DMS79 treated with DMSO at 0.1 percent for 48 hours (cell line): ENCODE measurements around the gene ZNF628.
"Not testable (repeated sequence)": the region's sequence is repeated elsewhere in the genome, so short reads cannot be mapped to it uniquely, and the experiment has no call there.

Source experiments
- DNase-seq: peaks from one replicate; lab custom pipeline; 2025; lab: John Stamatoyannopoulos, UW

The ZNF628 gene

DNA sequence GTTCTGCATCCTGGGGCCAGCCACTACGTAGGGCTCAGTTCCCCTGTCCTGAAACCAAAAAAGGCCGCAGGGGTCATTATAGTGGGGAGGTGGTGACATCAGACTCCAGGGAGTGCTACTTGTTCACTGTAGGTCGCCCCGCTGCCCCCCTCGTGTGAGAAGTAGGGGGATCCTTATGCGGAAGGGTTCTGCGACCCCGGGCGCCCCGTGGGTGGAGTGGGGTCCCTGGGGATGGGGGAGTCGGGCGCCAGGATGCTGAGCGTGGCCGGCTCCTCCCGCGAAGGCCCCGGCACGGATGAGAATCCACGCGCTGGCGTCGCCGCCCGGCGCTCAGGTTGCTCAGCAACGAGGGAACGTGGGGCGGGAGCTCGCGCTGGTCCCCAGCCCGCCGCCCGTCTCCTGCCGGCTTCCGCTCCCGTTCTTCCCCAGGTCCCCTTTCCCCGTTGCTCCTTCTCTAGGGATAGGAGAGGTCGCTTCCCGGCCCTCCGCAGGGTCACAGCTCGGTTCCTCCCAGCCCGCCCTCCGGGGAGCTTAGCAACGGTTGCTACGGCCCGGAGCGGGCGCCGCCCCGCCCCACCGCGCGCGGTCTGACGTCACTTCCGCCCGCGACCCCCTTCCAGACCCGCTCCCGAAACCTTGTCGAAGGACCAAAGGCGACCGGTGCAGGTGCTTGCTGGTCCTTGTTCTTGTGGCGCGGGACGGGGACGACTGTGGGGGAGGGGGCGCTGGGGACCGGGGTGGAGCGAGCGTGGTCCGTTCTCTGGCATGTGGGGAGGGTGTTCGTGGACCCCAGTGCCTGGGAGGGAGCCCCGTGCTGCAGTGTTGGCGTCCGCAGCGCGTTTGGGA is 8.4 kb downstream of the ZNF628 start, which contains the start of gene NAT14:
Gene NAT14 (plus strand): TSS at position 596 of the 846 bp plus-strand sequence. CDS start 521 bp downstream, outside the sequence.
- peak; percentile 55 for DNase-seq

DNA sequence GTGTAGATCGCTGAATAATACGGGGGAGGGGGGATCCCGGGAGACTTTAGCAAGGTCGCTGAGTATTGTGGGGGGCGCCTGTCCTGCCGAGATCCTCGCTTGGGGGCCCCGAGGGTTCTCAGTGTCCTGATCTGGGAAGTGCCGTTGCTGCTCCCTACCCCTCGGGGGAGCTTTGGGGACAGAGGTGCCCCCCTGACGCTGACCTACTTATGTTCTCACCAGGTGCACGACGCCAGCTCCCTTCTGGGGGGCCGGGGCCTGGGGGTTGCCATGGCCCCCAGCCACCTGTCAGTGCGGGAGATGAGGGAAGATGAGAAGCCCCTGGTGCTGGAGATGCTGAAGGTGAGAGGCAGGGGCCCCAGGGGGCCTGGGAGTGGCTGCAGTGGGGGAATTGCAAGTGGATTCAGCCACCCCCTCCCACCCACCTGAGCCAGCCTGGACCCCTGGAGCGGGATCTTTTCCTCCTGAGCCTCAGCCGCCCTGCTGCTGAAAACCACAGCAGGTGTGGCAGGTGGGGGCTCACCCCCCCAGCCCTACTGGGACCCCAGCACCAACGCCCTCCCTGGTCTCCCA is 9.1 kb downstream of the ZNF628 start:
- no peak for DNase-seq

DNA sequence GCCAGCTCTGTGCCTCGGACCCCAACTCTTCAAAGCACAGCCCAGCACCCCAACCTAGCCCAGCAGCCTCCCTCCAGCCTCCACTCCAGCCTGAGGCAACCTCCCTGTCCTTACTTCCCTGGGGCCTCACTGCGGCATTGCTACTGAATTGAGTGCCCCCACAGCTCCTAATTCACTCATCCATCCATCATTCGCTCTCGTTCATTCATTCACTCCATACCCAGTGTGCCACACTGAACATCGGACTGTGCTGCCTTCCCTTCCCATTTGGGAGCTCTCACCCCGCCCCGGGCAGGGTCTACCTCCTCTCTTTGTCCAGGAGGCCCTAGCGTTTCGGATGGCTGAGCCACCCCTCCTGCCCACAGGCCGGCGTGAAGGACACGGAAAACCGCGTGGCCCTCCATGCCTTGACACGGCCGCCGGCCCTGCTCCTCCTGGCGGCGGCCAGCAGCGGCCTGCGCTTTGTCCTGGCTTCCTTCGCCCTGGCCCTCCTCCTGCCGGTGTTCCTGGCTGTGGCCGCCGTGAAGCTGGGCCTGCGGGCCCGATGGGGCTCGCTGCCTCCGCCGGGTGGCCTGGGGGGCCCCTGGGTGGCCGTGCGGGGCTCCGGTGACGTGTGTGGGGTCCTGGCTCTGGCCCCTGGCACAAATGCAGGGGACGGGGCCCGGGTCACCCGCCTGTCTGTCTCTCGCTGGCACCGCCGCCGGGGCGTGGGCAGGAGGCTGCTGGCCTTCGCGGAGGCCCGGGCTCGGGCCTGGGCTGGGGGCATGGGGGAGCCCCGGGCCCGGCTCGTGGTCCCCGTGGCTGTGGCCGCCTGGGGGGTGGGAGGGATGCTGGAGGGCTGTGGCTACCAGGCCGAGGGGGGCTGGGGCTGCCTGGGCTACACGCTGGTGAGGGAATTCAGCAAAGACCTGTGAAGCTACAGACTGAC is 9.9 kb downstream of the ZNF628 start:
- no peak for DNase-seq

DNA sequence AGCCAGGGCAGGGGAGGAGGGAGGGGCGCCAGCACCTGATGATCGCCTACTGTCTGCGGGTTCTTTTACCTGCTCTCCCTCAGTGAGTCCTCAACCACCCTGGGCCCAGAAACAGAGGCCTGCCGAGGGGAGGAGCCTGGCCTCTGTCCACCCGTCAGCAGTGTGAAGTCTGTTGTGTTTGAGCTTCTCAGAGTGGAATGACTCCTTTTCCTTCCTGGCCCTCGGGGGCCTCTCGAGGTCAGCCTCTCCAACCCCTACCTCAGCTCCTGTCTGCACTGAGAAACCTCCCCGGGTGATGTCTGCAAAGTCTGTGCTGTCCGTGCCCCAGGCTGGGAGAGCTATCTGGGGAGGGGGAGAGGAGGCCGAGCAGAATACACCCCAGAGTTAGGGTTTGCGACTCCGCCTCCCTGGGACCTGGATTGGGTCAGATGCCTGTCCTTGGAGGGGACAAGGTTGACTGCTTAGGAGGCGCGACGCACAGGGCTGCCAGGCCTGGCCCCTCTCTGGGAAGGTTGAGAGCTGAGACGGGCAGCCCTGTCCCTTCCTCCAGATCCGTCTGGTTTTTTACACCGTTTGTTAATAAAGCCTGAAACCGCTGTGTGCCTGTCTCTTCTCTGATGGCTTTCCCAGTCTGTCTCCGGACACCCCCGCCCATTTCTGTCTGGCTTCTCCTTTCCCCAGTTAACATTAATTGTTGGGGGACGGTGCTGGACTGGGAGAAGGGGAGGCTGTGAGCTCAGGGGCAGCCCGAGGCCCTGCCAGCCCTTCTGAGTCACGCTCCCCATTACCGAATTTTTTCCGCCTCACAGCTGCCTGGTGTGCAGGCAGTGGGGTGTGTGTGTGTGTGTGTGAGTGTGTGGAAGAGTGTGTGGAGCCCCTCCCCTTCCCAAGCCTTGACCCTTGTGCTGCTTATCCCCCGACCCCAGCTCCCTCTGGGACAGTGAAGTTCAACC is 10.8 kb downstream of the ZNF628 start:
- no peak for DNase-seq

DNA sequence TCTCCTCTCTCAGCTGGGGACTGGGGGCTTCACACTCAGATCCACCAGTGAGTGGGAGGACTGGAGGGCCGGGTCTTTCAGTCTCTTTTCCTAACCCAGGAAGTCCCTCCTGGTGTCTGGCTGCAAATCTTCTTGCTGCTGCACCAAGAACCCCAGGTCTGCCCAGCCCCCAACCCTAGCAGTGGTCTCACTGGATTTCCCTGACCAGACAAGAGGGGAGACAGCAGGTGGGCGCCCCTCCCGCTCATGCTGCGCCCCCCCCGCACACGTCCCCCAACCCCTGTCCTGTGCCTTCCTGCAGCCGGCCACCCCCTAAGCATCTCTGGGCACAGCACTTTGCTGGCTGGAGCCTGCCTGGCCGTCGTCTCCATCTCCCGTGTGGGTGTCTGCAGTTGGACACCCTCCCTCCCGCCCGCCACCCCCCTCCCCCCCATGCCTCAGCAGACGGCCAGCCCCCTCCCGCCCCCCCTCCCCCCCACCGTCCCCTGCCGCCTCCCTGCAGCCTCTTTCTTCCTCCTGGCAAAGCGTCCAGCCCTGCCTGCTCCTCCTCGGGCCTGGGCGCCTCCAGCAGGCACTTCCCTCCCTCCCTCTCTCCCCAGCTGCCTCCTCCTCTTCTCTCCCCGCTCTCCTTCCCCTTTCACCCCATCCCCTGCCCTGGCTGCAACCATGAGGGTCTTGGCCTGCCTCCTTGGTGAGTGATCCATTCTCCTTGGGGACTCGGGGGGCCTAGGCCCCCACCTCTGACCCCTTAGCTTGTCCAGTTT is 11.7 kb downstream of the ZNF628 start, which contains the start of gene SSC5D:
Gene SSC5D (plus strand): TSS at position 513 of the 764 bp plus-strand sequence. CDS start 154 bp downstream, at position 667.
- no peak for DNase-seq

DNA sequence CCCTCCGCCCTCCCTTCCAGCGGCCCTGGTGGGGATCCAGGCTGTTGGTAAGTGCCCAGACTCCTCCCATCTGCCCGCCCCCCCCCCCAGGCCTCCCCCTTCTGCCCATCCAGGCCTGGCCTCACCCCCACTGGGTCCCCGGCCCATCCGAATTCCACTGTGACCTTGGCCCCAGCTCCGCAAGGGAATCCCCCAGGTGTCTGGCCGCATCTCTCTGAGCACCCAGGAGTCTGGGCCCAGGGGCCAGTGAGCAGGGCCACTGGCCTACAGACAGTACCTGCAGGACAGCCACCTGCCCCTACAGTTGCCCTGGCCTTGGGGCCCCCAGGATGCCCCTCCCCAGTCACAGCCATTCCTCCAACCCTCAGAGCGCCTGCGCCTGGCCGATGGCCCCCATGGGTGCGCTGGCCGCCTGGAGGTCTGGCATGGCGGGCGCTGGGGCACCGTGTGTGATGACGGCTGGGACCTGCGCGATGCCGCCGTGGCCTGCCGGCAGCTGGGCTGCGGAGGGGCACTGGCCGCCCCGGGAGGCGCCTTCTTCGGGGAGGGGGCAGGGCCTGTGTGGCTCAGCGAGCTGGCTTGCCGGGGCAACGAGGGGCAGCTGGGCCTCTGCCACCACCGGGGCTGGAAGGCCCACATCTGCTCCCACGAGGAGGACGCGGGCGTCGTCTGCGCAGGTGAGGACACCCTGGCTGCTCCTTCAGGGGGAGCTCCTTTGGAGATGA is 12.7 kb downstream of the ZNF628 start:
- DNase-seq: no peak

DNA sequence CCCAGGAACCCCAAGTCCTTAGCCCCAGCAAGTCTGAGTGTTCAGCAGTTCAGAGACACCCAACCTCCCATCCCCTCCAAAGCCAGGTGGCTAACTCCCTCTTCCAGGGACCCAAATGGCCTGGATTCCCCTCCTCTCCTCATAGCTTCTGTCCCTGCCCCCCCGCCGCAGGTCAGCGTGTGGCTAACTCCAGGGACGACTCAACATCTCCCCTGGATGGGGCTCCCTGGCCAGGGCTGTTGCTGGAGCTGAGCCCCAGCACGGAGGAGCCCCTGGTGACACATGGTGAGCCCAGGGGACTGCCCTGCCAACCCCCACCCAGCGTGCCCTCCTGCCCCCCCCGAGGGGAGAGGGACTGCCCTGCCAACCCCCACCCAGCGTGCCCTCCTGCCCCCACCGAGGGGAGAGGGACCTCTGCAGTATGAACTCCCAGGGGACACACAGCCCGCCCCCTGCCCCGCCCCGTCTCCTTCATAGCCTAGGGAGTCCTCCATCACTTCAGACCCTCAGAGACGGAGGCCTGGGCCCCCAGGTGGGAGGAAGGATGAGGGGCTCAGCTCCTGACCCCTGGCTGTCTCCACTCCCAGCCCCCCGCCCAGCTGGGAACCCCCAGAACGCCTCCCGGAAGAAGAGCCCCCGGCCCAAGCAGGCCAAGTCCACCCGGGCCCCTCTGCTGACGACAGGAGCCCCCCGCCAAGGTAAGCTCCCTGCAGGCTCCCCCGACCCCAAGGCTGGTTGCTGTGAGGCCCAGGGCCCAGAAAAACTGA is 13.5 kb downstream of the ZNF628 start:
- DNase-seq: no peak

DNA sequence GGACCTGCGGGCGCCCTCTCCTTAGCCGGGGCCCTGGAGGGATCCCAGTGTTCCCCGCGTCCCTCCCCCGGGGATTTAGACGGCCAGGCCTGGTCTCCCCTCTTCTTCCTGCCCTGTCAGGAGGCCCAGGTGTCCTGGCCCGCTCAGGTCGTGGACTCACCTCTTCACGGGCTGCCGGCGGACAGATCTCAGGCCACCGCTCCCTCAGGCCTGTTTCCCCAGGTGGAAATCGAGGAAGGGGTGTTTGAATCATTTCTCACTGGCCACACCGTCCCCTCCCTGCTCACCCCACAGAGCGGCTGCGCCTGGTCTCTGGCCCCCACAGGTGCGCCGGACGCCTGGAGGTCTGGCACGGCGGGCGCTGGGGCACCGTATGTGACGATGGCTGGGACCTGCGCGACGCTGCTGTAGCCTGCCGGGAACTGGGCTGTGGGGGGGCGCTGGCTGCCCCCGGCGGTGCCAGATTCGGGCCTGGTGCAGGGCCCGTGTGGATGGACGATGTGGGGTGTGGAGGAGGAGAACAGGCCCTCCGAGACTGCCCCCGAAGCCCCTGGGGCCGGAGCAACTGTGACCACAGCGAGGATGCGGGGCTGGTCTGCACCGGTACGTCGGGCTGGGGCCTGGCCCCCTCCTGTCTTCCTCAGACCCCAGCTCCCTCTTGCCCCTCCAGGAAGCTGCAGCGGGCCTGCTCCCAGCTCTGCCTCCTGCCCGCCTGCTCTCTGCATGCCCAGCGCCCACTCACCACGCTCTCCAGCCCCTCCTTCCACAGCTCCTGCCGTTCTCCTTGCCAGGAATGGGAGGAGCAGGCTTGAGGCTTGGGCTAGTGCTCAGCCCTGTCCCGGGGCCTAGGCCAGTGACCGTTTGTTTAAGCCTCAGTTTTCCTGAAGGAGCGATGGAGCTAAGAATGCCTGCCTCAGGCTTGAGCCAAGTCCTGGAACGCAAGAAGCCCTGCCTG is 14.3 kb downstream of the ZNF628 start:
- no peak for DNase-seq

DNA sequence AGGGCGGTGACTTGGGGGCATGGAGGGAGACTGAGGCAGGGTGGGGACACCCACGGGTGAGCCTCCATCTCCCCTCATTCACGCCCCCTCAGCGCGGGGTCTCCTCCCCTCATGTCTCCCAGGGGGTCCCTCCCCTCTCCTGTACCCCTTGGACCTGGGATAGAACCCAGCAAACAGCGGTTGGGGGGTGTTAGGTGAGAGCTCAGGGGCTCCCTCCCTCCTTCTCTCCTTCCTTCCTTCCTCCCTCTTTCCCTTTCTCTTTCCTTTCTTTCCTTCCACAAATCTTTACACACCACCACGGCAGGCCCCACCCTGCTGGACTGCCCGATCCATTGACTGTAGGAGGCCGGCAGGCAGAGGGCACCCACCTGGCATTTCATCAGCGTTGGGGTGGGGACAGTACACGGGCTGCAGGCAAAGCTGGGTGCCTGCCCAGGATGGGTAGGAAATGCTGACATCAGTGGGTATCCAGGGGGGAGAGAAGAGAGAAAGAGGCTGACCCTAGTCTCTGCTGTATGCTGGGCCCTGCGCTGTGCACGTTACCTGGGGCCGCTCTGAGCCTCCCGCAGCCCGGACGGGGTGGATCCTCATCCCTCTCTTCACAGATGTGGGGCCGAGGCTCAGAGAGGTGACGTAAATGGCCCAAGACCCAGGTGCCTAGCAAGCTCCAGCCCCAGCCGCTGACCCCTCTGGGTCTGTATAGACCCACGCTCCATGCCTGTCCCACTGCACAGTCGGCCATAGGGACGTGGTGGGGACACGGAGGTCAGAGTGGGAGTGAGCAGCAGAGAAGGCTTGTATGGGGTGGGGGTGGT is 15.3 kb downstream of the ZNF628 start:
- DNase-seq: no peak

DNA sequence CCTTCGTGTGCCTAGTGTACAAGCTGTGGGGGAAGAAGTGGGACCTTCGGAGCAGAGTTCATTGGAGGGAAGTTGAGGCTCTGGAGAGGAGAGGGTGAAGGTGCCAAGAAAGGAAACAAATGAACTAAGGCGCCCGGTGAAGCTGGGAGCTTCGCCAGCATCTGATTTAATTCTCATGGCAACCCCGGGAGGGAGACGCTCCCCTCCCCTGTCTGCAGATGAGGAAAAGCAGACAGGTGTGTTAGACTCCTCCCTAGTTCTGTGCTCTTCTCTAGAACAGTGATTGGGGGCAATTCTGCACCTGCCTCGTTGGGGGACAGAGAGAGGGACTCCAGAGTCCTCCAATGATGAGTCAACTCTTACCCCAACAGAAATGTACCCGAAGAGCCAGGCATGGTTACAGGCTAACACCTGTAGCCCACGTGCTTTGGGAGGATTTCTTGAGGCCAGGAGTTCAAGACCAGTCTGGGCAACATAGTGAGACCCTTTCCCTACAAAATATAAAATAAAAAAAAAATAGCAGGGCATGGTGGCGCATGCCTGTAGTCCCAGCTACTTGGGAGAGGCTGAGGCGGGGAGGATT is 16.0 kb downstream of the ZNF628 start:
- DNase-seq: peak; percentile 9

DNA sequence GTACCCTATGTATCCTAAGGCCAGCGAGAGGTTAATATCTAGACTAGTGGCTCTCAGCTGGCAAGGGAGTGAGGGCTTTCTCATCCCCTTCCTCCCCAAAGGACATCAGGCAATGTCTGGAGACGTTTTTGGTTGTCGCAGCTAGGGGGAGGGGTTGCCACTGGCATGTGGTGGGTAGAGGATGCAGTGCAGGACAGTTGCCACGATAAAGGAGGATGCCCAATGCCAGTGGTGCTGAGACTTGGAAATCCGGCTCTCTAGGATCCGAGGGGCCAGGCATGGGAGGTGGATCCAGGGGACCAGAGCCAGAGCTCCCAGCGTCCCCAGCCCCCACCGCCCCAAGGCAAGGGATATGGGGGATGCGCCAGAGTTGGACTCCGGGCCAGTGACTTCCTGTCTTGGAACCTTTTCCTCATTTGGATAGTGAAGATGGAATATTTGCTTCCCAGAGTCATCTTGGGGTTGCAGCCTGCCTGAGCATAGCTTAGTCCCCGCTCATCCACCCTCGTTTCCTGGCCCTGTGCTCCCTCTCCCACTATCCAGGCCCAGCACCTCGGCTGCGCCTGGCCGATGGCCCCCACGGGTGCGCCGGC is 16.7 kb downstream of the ZNF628 start:
- DNase-seq: no peak

DNA sequence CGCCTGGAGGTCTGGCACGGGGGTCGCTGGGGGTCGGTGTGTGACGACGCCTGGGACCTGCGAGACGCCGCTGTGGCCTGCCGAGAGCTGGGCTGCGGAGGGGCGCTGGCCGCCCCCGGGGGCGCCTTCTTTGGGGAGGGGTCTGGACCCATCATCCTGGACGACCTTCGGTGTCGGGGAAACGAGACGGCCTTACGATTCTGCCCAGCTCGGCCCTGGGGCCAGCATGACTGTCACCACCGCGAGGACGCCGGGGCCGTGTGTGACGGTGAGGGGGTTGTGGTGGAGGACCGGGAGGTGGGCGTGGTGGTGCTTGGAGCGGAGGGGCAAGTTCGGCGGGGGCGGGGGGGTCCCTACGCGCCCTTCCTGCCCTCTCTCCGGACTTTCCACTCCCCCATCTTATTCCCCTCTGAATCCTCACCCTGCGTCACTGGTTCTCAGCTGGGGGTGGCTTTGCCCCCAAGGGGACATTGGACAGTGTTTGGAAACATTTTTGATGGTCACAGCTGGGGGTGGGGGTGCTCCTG is 17.3 kb downstream of the ZNF628 start:
- no peak for DNase-seq

DNA sequence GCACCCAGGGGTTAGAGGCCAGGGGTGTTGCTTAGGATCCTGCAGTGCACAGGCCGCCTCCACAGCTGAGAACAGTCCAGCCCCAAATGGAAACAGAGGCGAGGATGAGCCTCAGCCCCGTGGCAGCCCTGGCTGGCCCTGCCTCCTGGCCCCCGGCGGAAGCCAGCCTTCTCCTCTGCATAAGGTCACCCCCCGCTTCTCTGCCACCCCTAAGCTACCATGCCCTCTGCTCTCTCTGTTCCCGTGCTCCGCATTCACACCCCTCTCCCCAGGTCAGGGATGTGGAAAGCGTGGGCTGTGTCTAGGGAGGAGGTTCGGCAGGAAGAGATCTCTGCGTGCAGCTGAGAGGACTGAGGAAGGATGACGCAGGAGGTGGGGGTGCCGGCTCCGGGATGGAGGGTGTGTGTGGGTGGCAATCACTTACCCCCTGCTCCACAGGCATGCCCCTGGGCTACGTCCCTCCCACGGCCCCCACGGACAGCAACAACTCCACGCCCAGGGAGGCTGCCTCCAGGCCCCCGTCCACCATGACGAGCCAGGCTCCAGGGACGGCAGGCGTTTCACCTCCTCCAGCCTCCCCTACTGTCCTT is 17.9 kb downstream of the ZNF628 start:
- DNase-seq: no peak

DNA sequence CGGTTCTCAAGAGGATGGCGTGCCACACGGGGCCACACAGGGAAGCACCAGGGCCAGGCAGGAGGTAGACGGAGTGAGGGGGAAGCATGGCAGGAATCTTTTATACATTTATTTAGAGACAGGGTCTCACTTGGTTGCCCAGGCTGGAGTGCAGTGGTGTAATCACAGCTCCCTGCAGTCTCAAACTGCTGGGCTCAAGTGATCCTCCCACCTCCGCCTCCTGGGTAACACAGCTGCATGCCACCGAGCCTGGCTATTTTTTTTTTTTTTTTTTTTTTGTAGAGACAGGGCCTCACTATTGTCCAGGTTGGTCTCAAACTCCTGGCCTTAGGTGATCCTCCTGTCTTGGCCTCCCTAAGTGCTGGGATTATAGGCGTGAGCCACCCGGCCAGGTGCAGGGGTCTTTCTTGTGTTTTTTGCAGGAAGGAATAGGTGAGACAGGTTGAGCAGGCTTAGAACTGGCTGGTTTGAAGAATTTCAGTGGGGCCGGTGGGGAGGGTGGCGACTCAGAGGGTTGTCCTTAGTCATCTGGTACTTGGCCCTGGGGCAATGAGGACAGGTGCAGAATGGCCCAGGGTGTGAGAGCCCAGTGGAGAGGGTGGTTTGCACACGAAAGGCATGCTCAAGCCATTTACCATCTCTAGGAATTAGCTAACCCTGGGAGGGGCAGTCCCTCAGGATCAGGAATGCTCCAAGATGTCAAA is 19.4 kb downstream of the ZNF628 start:
- no peak for DNase-seq

DNA sequence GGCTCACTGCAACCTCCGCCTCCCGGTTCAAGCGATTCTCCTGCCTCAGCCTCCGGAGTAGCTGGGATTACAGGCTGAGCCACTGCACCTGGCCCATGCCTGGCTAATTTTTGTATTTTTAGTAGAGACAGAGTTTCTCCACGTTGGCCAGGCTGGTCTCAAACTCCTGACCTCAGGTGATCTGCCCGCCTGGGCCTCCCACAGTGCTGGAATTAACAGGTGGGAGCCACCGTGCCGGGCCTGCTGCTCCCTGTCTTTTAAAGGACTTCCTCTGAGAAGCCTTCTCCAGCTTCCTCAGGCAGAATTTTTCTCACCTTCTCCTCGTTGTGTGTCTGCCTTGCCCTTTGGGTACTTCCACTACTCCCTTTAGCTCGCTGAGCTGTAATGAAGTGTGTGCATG is 20.4 kb downstream of the ZNF628 start:
- DNase-seq: not testable (repeated sequence)
